HepG2 (cell line): ENCODE data around the gene WNT3A. TPM values are rescaled to one million over a fixed set of nuclear protein-coding genes. Genes with fewer than 3 reads are reported as not detected.

Source experiments
- ATAC-seq: fragments of 200-7000 bp; cut with Tn5 transposase; 3 replicates; pipeline ENCODE4 v1.9.1; 2020; ENCODE audit warnings: mild to moderate bottlenecking, moderate library complexity
- BruUV-seq: library from RNA; stranded (reverse); fragments of 400-500 nt; replicated peaks from 2 replicates; lab custom pipeline; 2021; lab: Mats Ljungman, UMichigan
- CTCF ChIA-PET: fragments of 300-600 bp; formaldehyde crosslinking; extraction: SDS; loops from one replicate; lab custom pipeline; 2021; ENCODE audit warnings: low total read pairs, inconsistent platforms, low intra/inter-chr PET ratio; lab: Yijun Ruan, JAX
- POLR2A ChIA-PET: fragments of 350-600 bp; sonication (Branson Sonifier 250); formaldehyde crosslinking; loops from one replicate; lab custom pipeline; 2020; ENCODE audit warnings: antibody characterized with exemption, inconsistent platforms; lab: Yijun Ruan, JAX
- DNase-seq: peaks from one replicate; pipeline ENCODE4 v3.0.0-alpha.2; 2015; ENCODE audit warnings: low spot score
- FAIRE-seq: peaks from 3 replicates; lab custom pipeline; 2011; peaks lifted over from hg19 to GRCh38; lab: Jason Lieb, UNC
- H2AFZ ChIP-seq: one replicate; pipeline ENCODE4 v1.6.1; 2011; ENCODE audit warnings: low read length, inconsistent platforms
- H3K27ac ChIP-seq: fragments of 300-600 bp; 3 replicates; pipeline ENCODE4 v1.8.0; 2011; ENCODE audit warnings: mixed run types, mild to moderate bottlenecking, mixed read lengths, low read length, inconsistent platforms; ENCODE audit not compliant: insufficient read depth; ENCODE audit errors: extremely low read length
- H3K27me3 ChIP-seq, 2 experiments: fragments of 200-600 bp in 1 of 2; 2 replicates in 1 of 2; 3 replicates in 1 of 2; pipeline versions ENCODE4 v1.6.0 to v1.8.0; 2011; ENCODE audit warnings: low read length in 2 of 2, mild to moderate bottlenecking in 2 of 2, moderate library complexity in 2 of 2, inconsistent platforms in 1 of 2; ENCODE audit not compliant: insufficient read depth in 2 of 2, control insufficient read depth in 1 of 2
- H3K36me3 ChIP-seq, 2 experiments: fragments of 200-600 bp in 1 of 2; replicated peaks in 1 of 2; 2 replicates in 1 of 2; 3 replicates in 1 of 2; pipeline versions ENCODE4 v1.5.1 to v1.8.0; 2011; ENCODE audit warnings: low read length in 2 of 2, inconsistent platforms in 1 of 2; ENCODE audit not compliant: insufficient read depth in 2 of 2, control insufficient read depth in 1 of 2
- H3K4me1 ChIP-seq: 2 replicates; pipeline ENCODE4 v1.5.1; 2012; ENCODE audit warnings: low read length, inconsistent platforms; ENCODE audit not compliant: insufficient read depth
- H3K4me2 ChIP-seq: 2 replicates; pipeline ENCODE4 v1.6.0; 2011; ENCODE audit warnings: low read depth, low read length, inconsistent platforms
- H3K4me3 ChIP-seq, 3 experiments: fragments of 200-600 bp in 1 of 3; sonication (generic), shearing (Covaris generic) in 1 of 3; replicated peaks in 1 of 3; 2 replicates each; pipeline ENCODE4 v1.5.1; 2011 to 2016; ENCODE audit warnings: low read length in 3 of 3, inconsistent platforms in 2 of 3, low read depth in 2 of 3, mild to moderate bottlenecking in 2 of 3, control low read depth in 1 of 3, mixed read lengths in 1 of 3; ENCODE audit not compliant: insufficient read depth in 1 of 3
- H3K79me2 ChIP-seq: one replicate; pipeline ENCODE4 v1.6.1; 2011; ENCODE audit warnings: low read length, inconsistent platforms; ENCODE audit not compliant: insufficient read depth
- H3K9ac ChIP-seq: 2 replicates; pipeline ENCODE4 v1.6.0; 2011; ENCODE audit warnings: mild to moderate bottlenecking, low read depth, low read length, inconsistent platforms; ENCODE audit not compliant: insufficient read depth
- H3K9me3 ChIP-seq: 2 replicates; pipeline ENCODE4 v1.5.1; 2012; ENCODE audit warnings: mild to moderate bottlenecking, low read length
- H4K20me1 ChIP-seq: 2 replicates; pipeline ENCODE4 v1.6.0; 2011; ENCODE audit warnings: inconsistent platforms, mild to moderate bottlenecking, low read length, moderate library complexity; ENCODE audit not compliant: insufficient read depth
- ARHGAP35 ChIP-seq: sonication (generic); formaldehyde crosslinking; IDR thresholded peaks from 2 replicates; pipeline ENCODE4 v1.9.0; 2022; ENCODE audit warnings: mild to moderate bottlenecking, inconsistent platforms, moderate library complexity, missing genetic modification reagents, borderline replicate concordance
- CCAR2 ChIP-seq: fragments of 200-400 bp; formaldehyde crosslinking; optimal IDR thresholded peaks from 2 replicates; pipeline ENCODE3; 2018; ENCODE audit warnings: low read depth, mild to moderate bottlenecking, low read length, moderate library complexity
- KLF11 ChIP-seq: IDR thresholded peaks from 2 replicates; pipeline ENCODE4 v1.6.1; 2016; ENCODE audit warnings: missing compliant biosample characterization
- NBN ChIP-seq: fragments of 450-650 bp; conservative IDR thresholded peaks from 2 replicates; pipeline ENCODE4 v1.6.1; 2017
- POGZ ChIP-seq: sonication (generic); formaldehyde crosslinking; IDR thresholded peaks from 2 replicates; pipeline ENCODE4 v1.4.0; 2020; ENCODE audit warnings: mild to moderate bottlenecking, missing genetic modification reagents
- SP4 ChIP-seq: sonication (generic); formaldehyde crosslinking; IDR thresholded peaks from 2 replicates; pipeline ENCODE4 v1.8.1; 2023; ENCODE audit warnings: mild to moderate bottlenecking, missing genetic modification reagents
- WIZ ChIP-seq: sonication (generic); formaldehyde crosslinking; IDR thresholded peaks from 2 replicates; pipeline ENCODE4 v1.5.1; 2020; ENCODE audit warnings: mild to moderate bottlenecking, missing genetic modification reagents
- ZFP41 ChIP-seq: sonication (generic); formaldehyde crosslinking; IDR thresholded peaks from 2 replicates; pipeline ENCODE4 v1.4.0; 2020; ENCODE audit warnings: mild to moderate bottlenecking, missing genetic modification reagents, borderline replicate concordance
- ZMAT3 ChIP-seq: sonication (generic); formaldehyde crosslinking; conservative IDR thresholded peaks from 2 replicates; pipeline ENCODE4 v1.7.0; 2021; ENCODE audit warnings: missing genetic modification reagents
- ZNF281 ChIP-seq: sonication (generic); formaldehyde crosslinking; IDR thresholded peaks from 2 replicates; pipeline ENCODE4 v1.4.0; 2020; ENCODE audit warnings: missing genetic modification reagents, borderline replicate concordance
- ZNF362 ChIP-seq: sonication (generic); formaldehyde crosslinking; IDR thresholded peaks from 2 replicates; pipeline ENCODE4 v1.4.0; 2020; ENCODE audit warnings: missing genetic modification reagents, mild to moderate bottlenecking, borderline replicate concordance
- ZZZ3 ChIP-seq: sonication (generic); formaldehyde crosslinking; IDR thresholded peaks from 2 replicates; pipeline ENCODE4 v1.4.0; 2020; ENCODE audit warnings: missing genetic modification reagents, mild to moderate bottlenecking, borderline replicate concordance
- WGBS: methylation state at CpG from one replicate; pipeline ENCODE4 v1.1.6; 2017; ENCODE audit warnings: low lambda C conversion rate; 5-methylcytosine and 5-hydroxymethylcytosine counted together
- in situ Hi-C: cut with HindIII; loops from 2 replicates; pipeline ENCODE4 v1.10.0; 2017; ENCODE audit warnings: low pct_unique_long_range_greater_than_20kb; ENCODE audit not compliant: extremely low pct_ligation_motif_present
- intact Hi-C: fragments of 100-400 bp; cut with micrococcal nuclease; formaldehyde crosslinking; loops from one replicate; pipeline ENCODE4 v1.10.0; 2022; ENCODE audit not compliant: unreplicated experiment
- polyA plus RNA-seq, 8 experiments: library from polyadenylated mRNA; depleted of rRNA in 3 of 8; stranded (reverse) in 7 of 8; unstranded in 1 of 8; fragments of >200 nt; fragmentation: Illumina TruSeq in 4 of 8; extraction: Trizol in 4 of 8; gene quantifications; 2 replicates each; pipeline versions ENCODE4 v1.2.1 to v1.2.3, GENCODE V29; 2011 to 2016; ENCODE audit warnings: low read depth in 4 of 8, missing spikeins in 1 of 8, mixed read lengths in 1 of 8; ENCODE audit not compliant: insufficient read depth in 1 of 8
- total RNA-seq, 5 experiments: library from RNA; depleted of rRNA; stranded (reverse); fragments of >200 nt; fragmentation: Illumina TruSeq; extraction: Trizol; gene quantifications; 2 replicates each; pipeline ENCODE4 v1.2.3, GENCODE V29; 2016; ENCODE audit warnings: low read depth in 1 of 5
- TF ChIP-seq, protein P1 (sequence below): sonication (generic); formaldehyde crosslinking; IDR thresholded peaks from 2 replicates; pipeline ENCODE4 v1.4.0; 2020; ENCODE audit warnings: mild to moderate bottlenecking, missing genetic modification reagents

WNT3A gene
- total and polyA plus RNA-seq, 2 of the 13 experiments (the other 11 are each of a cell fraction or from before 2014, with no cell fraction given): not detected

- ChIA-PET CTCF (no interaction called here), POLR2A (interaction anchor here (0.6 kb wide), 1 partner anchor 11 kb away, joined by 3 read pairs; no protein-coding TSS in a partner anchor)
- Histone ChIP-seq H3K27me3 (no peaks in the 10 kb centered on the region), H3K4me2 (no peak overlapping the region), H3K27ac (no peak overlapping the region), H2AFZ (no peak overlapping the region), H3K4me1 (peaks cover 17% of the 10 kb centered on the region), H4K20me1 (peaks cover 97% of the 10 kb centered on the region), H3K79me2 (peaks cover 80% of the 10 kb centered on the region), H3K9me3 (peaks cover 26% of the 10 kb centered on the region), H3K9ac (no peak overlapping the region), H3K4me3 (no peak overlapping the region), H3K36me3 (peaks cover 23 to 74% of the 10 kb centered on the region in 2 experiments; a peak in 4 of 5 replicates)
- 98% methylated on average over 4 of the region's 4 CpGs for WGBS
- intact Hi-C loops (no loop called here), in situ Hi-C loops (no loop called here)
- TF ChIP-seq ZZZ3: no peak
- no peak for TF ChIP-seq SP4 (CRISPR knock-in tag)
- TF ChIP-seq KLF11: no peak
- FAIRE-seq: no peak
- ATAC-seq: no peak
- DNase-seq: no peak
- no TSS peak for BruUV-seq
Measured at GRCh38 chr1:228095161-228095560, 88.4 kb downstream of the WNT3A start.

DNA sequence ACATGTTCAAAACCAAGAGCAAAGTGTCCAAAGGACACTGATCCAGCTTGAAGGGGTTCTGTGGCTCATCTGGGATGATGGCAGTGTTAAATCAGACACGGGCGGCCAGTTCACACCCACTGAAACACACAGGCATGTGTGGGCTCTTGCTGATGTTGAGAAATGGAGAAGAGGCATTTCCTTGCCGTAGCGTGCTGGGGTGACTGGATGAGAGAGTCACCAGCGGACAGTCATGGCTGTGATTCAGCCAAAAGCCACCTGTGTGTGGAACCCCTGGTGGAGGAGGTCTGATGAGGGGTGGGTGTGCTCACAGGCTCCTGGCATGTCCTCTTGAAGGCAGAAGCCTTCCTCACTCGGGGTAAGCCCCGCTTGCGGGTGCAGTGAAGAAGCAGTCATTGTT is 89.1 kb downstream of the WNT3A start:
- BruUV-seq: no TSS peak
- H2AFZ ChIP-seq: no peak overlapping the region
- in situ Hi-C loops: no loop called here
- peaks cover 23 to 67% of the 10 kb centered on the region in 2 experiments; a peak in 4 of 5 replicates for H3K36me3 ChIP-seq
- H3K27me3 ChIP-seq: no peaks in the 10 kb centered on the region
- peaks cover 10% of the 10 kb centered on the region for H3K4me1 ChIP-seq
- H3K4me2 ChIP-seq: no peak overlapping the region
- H3K27ac ChIP-seq: no peak overlapping the region
- WGBS: 92% methylated on average over 6 of the region's 8 CpGs
- FAIRE-seq (no peak), ATAC-seq (no peak), DNase-seq (no peak)
- POLR2A ChIA-PET: no interaction called here
- no peak overlapping the region for H3K9ac ChIP-seq
- peaks cover 72% of the 10 kb centered on the region for H3K79me2 ChIP-seq
- intact Hi-C loops: no loop called here
- H4K20me1 ChIP-seq: peaks cover 93% of the 10 kb centered on the region
- H3K4me3 ChIP-seq: no peak overlapping the region
- CTCF ChIA-PET: no interaction called here
- H3K9me3 ChIP-seq: peaks cover 26% of the 10 kb centered on the region
- TF ChIP-seq POGZ (CRISPR knock-in tag): no peak
- no peak for TF ChIP-seq ZFP41 (CRISPR knock-in tag)
- TF ChIP-seq ZMAT3 (CRISPR knock-in tag): no peak
- no peak for TF ChIP-seq ARHGAP35 (CRISPR knock-in tag)
- no peak for TF ChIP-seq NBN
- no peak for TF ChIP-seq WIZ
- TF ChIP-seq ZNF281 (CRISPR knock-in tag): no peak
- TF ChIP-seq CCAR2: no peak
- TF ChIP-seq, protein P1, sequence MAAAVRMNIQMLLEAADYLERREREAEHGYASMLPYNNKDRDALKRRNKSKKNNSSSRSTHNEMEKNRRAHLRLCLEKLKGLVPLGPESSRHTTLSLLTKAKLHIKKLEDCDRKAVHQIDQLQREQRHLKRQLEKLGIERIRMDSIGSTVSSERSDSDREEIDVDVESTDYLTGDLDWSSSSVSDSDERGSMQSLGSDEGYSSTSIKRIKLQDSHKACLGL (CRISPR knock-in tag): no peak
- no peak for TF ChIP-seq ZNF362 (CRISPR knock-in tag)
